Suppressor macrophage treated with lipopolysaccharide for 4 hours (primary cell): ENCODE results near the gene APELA.
"Not testable (repeated sequence)": the region's sequence is repeated elsewhere in the genome, so short reads cannot be mapped to it uniquely, and the experiment has no call there.

Experiments
- DNase-seq: peaks from one replicate; pipeline ENCODE4 v3.0.0-alpha.2; 2020

Gene APELA

DNA sequence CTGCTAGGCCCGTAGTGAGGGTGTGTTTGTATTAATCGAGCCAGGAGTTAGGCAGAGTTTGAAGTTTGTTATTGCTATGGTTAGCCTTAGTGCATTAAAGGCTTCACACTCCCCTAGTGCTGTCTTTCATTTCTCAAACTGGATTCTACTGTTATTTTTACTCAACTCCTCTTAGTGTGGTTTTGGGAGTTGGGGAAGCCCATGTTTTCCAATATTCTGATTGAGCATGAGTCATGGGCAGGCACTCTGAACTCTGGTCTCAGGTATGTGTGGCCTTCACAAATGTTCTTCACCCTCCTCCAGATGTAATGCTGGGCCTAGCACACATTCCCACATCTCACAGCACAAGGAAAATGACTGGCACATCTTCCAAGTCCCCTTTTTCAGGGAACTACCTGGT lies 50.1 kb downstream of the APELA start:
- not testable (repeated sequence) for DNase-seq

DNA sequence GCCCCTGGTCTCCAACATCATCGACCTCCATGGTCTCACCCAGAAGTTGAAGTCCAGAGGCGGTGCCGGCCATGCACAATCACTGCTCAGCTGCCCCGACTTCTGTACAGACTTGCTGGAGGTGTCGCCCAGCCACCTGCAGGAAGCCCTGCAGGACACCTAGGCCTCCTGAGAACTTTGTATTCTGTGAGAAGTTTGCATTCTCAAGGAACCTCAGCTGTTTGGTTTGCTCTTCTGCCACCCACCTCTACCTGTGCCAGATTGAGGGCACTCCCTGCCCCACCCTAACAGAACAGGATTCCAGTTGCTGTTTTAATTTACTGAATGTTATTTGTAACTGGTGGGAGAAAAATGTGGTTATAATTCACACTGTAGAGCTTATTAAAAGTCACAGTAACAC lies 53.7 kb downstream of the APELA start:
- DNase-seq = no peak

DNA sequence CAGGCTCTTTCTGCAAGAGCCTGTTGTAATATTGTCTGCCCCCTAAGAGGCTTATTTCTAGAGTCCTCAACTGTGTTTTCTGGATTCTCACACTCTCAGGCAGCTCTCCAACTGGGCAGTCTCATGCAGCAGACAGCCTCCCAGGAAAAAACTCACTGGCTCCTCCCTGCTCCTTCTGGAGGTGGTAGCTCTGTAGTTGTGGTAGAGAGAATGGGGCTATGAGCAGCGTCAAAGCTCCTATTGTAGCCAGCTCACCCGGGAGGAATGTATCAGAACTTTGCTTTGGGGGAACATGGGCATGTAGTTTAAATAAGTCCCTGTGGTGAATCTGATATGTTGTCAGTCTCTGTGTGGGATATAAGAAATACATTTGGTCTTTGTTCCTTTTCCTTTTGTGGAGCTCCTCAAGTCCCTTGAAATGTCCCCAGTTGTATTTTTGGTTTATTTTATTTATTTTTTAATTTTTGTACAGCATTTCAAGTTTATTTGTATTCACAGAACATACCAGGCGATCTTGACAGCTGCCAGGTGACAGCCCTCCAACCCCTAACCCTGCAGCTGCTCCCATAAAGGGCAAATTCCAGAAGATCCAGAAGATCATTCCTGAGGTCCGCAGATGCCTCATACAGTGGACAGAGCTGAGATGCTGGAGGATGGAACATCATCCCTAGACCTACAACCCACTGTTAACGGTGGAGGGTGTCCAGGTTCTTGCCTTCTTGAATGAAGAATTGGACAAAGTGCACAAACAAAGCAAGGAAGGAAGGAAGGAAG lies 54.8 kb downstream of the APELA start:
- no peak for DNase-seq

DNA sequence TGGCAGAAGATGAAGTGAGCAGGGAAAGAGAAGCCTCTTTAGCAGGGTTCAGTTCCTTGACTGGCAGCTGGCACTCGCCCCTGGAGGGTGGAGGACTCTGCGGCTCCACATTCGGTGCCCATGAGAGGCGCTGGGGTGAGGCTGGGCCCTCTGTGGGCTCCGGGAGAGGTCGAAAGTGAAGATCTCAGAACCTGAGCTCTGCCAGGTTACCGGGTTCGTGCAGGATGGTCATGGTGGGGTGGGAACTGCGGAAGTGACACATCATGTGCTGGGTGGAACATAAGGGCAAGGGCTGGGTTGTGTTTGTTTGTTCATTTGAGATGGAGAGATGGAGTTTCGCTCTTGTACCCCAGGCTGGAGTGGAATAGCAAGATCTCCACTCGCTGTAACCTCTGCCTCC lies 56.3 kb downstream of the APELA start:
- no peak for DNase-seq

DNA sequence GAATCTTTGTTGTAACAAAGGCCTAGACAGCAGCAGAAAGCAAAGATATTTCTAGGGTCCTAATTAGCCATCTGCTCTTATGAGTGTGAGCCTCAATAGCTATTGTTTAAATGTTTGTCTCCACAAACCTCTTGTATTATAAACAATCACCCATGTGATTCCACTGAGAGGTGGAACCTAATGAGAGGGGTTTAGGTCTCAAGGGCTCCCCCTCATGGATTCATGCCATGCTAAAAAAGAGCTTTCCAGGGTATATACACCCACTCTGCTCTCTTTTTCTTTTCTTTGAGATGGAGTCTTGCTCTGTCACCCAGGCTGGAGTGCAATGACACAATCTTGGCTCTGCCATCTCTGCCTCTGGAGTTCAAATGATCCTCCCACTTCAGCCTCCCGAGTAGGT lies 58.4 kb downstream of the APELA start:
- no peak for DNase-seq

DNA sequence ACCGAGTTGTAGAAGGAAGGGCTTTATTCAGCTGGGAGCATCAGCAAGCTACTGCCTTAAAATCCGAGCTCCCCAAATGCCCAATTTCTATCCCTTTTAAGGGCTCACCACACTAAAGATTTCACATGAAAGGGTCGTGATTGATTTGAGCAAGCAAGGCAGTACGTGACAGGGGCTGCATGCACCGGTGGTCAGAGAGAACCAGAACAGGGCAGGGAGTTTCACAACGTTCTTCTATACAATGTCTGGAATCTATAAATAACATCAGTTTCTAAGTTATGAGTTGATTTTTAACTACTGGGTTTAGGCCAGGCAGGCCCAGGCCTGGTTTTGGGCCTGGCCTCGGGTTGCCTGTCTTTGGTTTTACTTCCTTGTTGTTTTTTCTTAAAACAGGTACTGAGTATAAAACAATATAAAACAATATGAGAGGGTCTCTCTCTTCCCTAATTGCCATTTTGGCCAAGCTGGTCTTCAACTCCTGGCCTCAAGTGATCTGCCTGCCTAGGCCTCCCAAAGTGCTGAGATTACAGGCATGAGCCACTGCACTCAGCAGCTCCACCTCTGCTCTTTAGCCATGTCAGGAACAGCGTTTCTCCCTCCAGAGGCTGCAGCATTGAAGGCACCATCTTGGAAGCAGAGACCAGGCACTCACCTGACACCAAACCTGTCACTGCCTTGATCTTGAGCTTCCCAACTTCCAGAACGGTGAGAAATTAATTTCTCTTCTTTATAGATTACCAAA lies 59.1 kb downstream of the APELA start:
- DNase-seq = not testable (repeated sequence)

DNA sequence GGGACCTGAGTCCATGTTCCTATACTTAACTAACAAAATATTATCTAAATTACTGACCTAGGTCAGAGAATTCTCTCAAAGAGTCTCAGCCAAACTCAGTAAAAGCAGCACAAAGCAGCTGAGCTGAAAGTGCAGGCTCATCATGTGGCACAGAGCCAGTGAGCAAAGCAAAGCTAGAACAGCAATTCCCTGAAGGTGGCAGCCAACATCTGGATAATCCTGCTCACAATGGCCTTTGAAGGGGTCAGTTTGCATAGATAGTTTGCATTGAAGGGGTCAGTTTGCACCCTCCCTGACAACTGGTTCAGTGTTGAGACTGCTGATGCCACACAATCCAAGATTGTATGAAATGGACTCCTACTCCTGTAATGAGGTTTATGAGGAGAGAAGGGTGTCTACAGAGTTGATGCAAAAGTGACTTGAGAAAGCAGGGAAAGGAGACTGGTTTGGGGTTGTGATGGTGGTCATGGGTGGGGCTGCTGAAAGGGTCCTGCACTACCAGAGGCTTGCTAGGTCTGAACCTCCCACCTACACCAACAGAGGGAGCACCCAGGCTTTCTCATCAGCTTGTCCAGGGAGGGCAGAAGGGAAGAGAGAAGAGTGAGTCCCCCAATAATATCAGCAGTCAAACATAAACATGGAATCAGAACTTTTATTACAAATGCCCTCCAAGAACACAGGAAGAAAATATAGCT lies 60.7 kb downstream of the APELA start:
- no peak for DNase-seq

DNA sequence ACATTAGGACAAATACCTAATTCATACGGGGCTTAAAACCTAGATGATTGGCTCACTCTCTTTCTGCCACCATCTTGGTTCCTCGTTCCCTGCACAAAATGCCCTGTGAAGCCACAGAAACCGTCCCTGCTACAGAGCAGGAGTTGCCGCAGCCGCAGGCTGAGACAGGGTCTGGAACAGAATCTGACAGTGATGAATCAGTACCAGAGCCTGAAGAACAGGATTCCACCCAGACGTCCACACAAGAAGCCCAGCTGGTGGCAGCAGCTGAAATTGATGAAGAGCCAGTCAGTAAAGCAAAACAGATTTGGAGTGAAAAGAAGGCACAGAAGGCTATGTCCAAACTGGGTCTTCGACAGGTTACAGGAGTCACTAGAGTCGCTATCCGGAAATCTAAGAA lies 66.2 kb downstream of the APELA start:
- DNase-seq = no peak

DNA sequence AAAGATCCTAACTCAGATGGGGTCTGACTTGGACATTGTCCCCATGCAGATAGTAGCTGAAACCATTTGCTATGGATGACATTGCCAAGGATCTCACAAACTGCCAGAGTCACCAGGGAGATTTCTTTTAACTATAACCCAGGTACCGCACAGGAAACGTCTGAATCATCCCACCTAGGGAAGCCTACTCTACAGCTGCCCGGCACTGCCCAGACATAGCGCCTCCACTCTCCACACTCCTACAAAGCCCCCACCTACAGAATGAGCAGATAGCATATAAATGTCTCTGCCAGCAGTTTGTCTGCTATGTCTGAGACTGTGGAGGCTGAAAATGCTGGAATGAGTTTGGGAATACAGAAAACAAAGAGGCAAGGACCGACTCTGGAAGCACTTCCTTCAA lies 68.2 kb downstream of the APELA start:
- no peak for DNase-seq

DNA sequence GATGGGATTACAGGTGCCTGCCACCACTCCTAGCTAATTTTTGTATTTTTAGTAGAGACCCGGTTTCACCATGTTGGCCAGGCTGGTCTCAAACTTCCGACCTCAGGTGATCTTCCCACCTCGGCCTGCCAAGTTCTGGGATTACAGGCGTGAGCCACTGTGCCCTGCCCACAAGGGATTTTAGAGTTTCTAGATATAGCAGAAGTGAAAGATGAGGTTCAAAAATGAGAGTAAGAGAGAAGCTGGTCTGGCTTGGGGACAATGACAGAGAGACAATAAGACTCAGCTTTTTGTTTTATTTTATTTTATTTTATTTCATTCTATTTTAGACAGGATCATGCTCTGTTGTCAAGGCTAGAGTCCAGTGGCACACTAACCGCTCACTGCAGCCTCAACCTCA lies 69.8 kb downstream of the APELA start:
- DNase-seq = no peak
